ENCODE data around the gene DOCK6.

DOCK6 gene

DNA sequence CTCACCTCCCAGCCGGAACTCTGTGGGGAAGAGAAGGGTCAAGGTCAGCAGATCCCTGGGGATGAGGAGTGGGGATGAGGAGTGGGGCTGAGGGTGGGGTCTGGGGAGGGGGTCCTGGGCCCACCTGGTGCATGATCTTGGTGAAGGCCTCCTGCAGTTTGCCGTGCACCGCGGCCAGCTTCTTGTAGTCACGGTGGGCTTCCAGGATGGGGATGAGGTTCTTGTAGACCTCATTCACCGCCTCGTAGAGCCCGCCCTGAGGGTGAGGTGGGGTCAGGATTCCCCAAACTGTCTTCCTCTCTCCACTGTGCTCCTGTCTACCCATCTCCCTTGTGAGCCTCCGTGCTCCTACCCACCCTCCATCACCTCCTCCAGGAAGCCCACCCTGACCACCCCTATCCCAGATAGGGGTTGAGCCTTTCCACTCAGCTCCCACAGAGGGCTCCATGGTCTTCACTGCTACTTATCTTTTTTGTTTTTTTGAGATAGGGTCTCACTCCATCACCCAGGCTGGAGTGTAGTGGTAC, 58.2 kb downstream of the DOCK6 start:
- no peaks in the 10 kb centered on the region for H3K27me3 ChIP-seq (ENCODE audit: control insufficient read depth, insufficient read depth, low read length)
- DNase-seq (ENCODE audit: low read depth, low spot score), result no peak
- H3K9me3 ChIP-seq (ENCODE audit: control insufficient read depth, insufficient read depth, low read length), result no peaks in the 10 kb centered on the region
- no CpG with 5 or more reads among the region's 9 CpGs for WGBS (ENCODE audit: insufficient coverage, insufficient read length)
- H3K4me3 ChIP-seq (ENCODE audit: low read length), result no peak overlapping the region
- peaks cover 10% of the 10 kb centered on the region for H3K36me3 ChIP-seq (ENCODE audit: control insufficient read depth, insufficient read depth, low read length)
- H3K27ac ChIP-seq (ENCODE audit: low read length), result no peak overlapping the region
- no peaks in the 10 kb centered on the region for H3K4me1 ChIP-seq (ENCODE audit: control insufficient read depth, insufficient read depth, low read length)

DNA sequence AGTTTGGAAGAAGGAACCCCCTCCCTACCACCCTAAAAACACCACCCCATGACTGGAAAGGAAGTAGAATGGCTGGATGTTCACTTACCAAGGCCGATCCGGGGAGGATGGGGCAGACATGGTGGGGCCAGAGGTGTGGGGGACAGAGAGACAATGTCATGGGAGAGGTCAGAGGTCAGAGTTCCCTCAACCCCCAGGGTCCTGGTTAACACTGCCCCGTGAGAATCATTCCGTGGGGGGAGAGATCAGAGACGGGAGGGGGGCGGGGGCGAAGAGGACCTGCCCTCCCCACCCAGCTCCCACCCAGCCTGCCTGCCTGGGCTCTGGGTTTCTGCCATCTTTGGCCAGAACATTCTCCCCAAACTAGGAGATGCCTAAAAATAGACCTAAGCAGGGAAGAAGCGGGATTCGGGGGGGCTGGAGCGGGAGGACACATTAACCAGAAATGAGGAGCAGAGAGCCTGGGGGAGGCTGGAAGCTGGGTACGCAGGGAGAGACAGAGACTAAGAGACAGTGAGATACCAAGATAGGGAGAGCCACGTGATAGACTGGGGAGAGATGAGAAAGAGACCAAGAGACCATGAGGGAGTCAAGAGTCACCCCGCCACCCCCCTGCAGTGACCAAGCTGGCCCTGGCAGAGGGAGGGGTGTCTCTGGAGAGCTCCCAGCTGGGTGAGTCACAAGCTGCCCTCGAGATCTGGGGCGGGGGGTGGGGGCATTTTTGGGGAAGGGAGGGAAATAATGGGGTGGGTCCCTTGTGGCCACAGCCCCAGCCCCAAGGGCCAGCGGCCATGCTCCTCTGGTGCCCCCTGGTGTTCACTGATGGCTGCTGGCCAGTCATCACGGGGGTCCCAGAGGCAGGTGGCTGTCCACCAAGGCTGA, 58.9 kb downstream of the DOCK6 start:
- Histone ChIP-seq H3K9me3 (ENCODE audit: control insufficient read depth, insufficient read depth, low read length) (no peaks in the 10 kb centered on the region), H3K27ac (ENCODE audit: low read length) (no peak overlapping the region), H3K27me3 (ENCODE audit: control insufficient read depth, insufficient read depth, low read length) (no peaks in the 10 kb centered on the region), H3K4me1 (ENCODE audit: control insufficient read depth, insufficient read depth, low read length) (no peaks in the 10 kb centered on the region), H3K36me3 (ENCODE audit: control insufficient read depth, insufficient read depth, low read length) (peaks cover 5% of the 10 kb centered on the region), H3K4me3 (ENCODE audit: low read length) (no peak overlapping the region)
- no peak for DNase-seq (ENCODE audit: low read depth, low spot score)
- no CpG with 5 or more reads among the region's 17 CpGs for WGBS (ENCODE audit: insufficient coverage, insufficient read length)

DNA sequence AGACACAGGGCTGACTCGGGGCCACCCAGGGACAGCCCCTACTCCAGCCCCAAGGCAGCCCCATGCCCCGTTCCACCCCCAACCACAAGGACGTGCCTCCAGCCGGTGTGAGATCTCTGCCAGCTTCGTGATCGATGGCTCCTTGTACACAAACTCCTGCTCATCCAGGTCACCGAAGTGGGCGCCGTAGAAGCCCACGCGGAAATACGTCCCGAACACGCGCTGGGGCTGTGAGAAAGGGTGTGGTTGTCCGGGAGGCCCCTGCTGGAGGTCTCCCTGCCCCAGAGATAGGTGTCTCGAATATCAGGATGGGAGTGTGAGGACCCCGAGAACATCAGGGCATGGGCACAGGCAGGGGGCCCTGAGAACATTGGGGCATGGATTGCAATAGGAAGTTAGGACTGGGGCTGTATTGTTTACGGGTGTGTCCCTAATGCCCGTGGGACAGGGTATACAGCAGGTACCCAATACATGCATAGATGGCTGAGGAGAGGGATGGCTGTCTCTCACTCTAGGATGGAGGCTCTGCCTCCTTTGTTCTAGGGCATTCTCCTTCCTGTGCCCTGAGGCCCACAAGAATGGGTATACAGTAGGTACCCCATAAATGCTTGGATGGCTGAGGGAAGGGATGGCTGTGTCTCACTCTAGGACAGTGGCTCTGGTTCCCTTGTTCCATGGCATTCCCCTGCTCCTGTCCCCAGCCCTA, 59.7 kb downstream of the DOCK6 start:
- Histone ChIP-seq H3K27ac (ENCODE audit: low read length) (no peak overlapping the region), H3K36me3 (ENCODE audit: control insufficient read depth, insufficient read depth, low read length) (peaks cover 5% of the 10 kb centered on the region; the same call in 1 of the 2 replicates), H3K4me3 (ENCODE audit: low read length) (no peak overlapping the region), H3K4me1 (ENCODE audit: control insufficient read depth, insufficient read depth, low read length) (no peaks in the 10 kb centered on the region), H3K9me3 (ENCODE audit: control insufficient read depth, insufficient read depth, low read length) (no peaks in the 10 kb centered on the region), H3K27me3 (ENCODE audit: control insufficient read depth, insufficient read depth, low read length) (no peaks in the 10 kb centered on the region)
- no CpG with 5 or more reads among the region's 20 CpGs for WGBS (ENCODE audit: insufficient coverage, insufficient read length)
- no peak for DNase-seq (ENCODE audit: low read depth, low spot score)

DNA sequence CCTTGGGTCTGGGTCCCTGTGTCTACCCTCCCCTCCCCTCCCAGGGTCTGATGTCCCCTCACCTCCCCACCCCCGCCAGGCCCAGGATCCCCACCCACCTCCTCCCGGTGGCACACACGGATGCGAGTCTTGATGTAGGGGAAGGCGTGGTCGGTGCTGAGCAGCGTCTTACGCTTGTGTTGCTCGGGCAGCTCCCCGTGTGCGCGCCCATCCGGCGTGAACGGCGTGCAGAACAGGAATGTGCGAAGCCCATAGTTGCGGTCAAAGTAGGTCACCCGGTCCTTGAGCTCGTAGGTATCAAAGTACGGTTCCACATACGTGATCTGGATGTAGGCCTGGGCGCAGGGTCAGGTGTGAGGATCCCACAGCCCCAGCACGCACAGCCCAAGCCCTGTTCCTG, 60.5 kb downstream of the DOCK6 start:
- Histone ChIP-seq H3K27ac (ENCODE audit: low read length) (no peak overlapping the region), H3K4me1 (ENCODE audit: control insufficient read depth, insufficient read depth, low read length) (no peaks in the 10 kb centered on the region), H3K27me3 (ENCODE audit: control insufficient read depth, insufficient read depth, low read length) (no peaks in the 10 kb centered on the region), H3K36me3 (ENCODE audit: control insufficient read depth, insufficient read depth, low read length) (peaks cover 5% of the 10 kb centered on the region; the same call in 1 of the 2 replicates), H3K9me3 (ENCODE audit: control insufficient read depth, insufficient read depth, low read length) (no peaks in the 10 kb centered on the region), H3K4me3 (ENCODE audit: low read length) (no peak overlapping the region)
- WGBS (ENCODE audit: insufficient coverage, insufficient read length), result no CpG with 5 or more reads among the region's 24 CpGs
- DNase-seq (ENCODE audit: low read depth, low spot score), result no peak

DNA sequence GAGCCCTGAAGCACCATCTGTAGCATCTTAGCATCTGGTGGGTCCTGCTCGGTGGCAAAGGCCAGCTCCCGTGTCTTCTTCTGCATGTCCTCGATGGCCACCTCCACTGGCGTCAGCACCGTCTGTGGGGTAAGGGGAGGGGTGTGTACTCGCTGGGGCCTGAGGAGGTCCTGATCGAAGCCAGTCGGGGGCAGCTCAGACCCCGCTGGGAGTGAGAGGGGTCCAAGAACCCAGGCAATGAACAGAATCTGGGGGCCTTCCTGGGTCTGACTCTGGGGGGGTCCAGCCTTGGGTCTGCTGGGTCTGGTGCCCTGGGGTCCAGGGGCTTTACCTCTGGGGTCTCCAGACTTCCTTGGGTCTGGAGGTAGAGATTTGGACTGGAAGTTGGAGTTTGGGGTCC, 61.4 kb downstream of the DOCK6 start:
- Histone ChIP-seq H3K4me3 (ENCODE audit: low read length) (no peak overlapping the region), H3K9me3 (ENCODE audit: control insufficient read depth, insufficient read depth, low read length) (no peaks in the 10 kb centered on the region), H3K4me1 (ENCODE audit: control insufficient read depth, insufficient read depth, low read length) (no peaks in the 10 kb centered on the region), H3K36me3 (ENCODE audit: control insufficient read depth, insufficient read depth, low read length) (peaks cover 5% of the 10 kb centered on the region; the same call in 1 of the 2 replicates), H3K27me3 (ENCODE audit: control insufficient read depth, insufficient read depth, low read length) (no peaks in the 10 kb centered on the region), H3K27ac (ENCODE audit: low read length) (no peak overlapping the region)
- no peak for DNase-seq (ENCODE audit: low read depth, low spot score)
- WGBS (ENCODE audit: insufficient coverage, insufficient read length), result no CpG with 5 or more reads among the region's 9 CpGs

DNA sequence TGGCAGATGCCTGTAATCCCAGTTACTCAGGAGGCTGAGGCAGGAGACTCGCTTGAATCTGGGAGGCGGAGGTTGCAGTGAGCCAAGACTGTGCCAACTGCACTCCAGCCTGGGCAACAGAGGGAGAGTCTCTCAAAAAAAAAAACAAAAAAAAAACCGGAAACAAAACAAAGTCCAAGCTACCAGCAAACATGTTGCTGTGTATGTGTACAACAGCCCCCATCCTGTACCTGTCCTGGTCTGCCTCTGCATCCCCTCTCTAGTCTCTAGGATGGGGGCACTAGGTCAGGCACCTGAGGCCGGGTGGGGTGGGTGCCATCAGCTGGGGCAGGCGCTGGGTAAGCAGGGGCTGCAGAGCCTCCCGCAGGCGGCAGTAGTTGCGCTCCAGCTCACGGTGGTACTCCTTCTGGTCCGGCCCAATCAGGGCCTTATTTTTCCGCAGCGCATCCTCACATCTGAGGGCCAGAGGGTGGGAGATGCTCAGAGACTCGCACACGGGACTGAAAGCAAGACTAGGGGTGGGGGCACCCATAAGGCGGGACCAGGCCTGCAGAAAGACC, 62.2 kb downstream of the DOCK6 start:
- no peak for DNase-seq (ENCODE audit: low read depth, low spot score)
- no peak overlapping the region for H3K27ac ChIP-seq (ENCODE audit: low read length)
- no CpG with 5 or more reads among the region's 15 CpGs for WGBS (ENCODE audit: insufficient coverage, insufficient read length)
- no peaks in the 10 kb centered on the region for H3K27me3 ChIP-seq (ENCODE audit: control insufficient read depth, insufficient read depth, low read length)
- H3K36me3 ChIP-seq (ENCODE audit: control insufficient read depth, insufficient read depth, low read length), result peaks cover 5% of the 10 kb centered on the region; the same call in 1 of the 2 replicates
- H3K4me1 ChIP-seq (ENCODE audit: control insufficient read depth, insufficient read depth, low read length), result no peaks in the 10 kb centered on the region
- H3K9me3 ChIP-seq (ENCODE audit: control insufficient read depth, insufficient read depth, low read length), result no peaks in the 10 kb centered on the region
- H3K4me3 ChIP-seq (ENCODE audit: low read length), result no peak overlapping the region

DNA sequence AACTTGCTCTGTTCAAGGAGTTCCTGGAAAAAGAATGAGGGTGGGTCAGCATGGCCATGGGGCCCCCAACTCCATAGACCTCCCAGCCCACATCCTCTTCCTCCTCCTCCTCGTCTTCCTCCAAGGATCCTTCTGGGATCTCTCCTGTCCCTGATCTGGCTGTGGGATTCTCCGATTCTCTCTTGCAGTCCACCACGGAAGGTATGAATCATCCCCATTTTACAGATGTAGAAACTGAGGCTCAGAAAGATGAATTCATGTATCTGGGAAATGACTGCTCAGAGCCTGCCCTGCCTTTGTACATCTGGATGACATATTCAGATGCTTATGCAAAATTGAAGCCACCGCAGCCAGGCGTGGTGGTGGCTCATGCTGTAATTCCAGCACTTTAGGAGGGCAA, 62.8 kb downstream of the DOCK6 start:
- Histone ChIP-seq H3K4me1 (ENCODE audit: control insufficient read depth, insufficient read depth, low read length) (no peaks in the 10 kb centered on the region), H3K4me3 (ENCODE audit: low read length) (no peak overlapping the region), H3K9me3 (ENCODE audit: control insufficient read depth, insufficient read depth, low read length) (no peaks in the 10 kb centered on the region), H3K36me3 (ENCODE audit: control insufficient read depth, insufficient read depth, low read length) (peaks cover 5% of the 10 kb centered on the region; the same call in 1 of the 2 replicates), H3K27ac (ENCODE audit: low read length) (no peak overlapping the region), H3K27me3 (ENCODE audit: control insufficient read depth, insufficient read depth, low read length) (no peaks in the 10 kb centered on the region)
- no CpG with 5 or more reads among the region's 5 CpGs for WGBS (ENCODE audit: insufficient coverage, insufficient read length)
- DNase-seq (ENCODE audit: low read depth, low spot score), result no peak

DNA sequence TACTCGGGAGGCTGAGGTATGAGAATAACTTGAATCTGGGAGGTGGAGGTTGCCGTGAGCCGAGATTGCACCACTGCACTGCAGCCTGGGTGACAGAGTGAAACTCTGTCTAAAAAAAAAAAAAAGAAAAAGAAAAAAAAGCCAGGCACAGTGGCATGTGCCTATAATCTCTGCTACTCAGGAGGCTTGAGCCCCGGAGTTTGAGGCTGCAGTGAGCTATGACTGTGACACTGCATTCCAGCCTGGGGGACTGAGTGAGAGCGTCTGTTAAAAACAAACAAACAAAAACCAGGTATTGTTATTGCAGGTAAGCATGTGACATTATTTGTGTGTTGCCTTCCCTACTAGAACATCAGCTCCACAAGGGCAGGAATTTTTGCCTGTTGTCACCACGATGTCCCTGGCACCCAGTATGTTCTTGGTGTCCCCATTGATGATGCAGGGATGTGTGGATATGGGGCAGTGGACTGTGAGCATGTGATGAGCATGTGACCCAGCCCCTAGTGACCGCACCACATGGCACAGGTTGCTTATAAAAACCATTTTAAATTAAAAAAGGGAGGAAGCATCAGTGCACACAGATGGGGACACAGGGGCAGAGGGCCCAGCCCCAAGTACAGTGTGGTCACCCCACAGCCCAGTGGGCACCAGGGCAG, 63.4 kb downstream of the DOCK6 start:
- no peak overlapping the region for H3K4me3 ChIP-seq (ENCODE audit: low read length)
- H3K4me1 ChIP-seq (ENCODE audit: control insufficient read depth, insufficient read depth, low read length), result no peaks in the 10 kb centered on the region
- no peaks in the 10 kb centered on the region for H3K9me3 ChIP-seq (ENCODE audit: control insufficient read depth, insufficient read depth, low read length)
- no peaks in the 10 kb centered on the region for H3K27me3 ChIP-seq (ENCODE audit: control insufficient read depth, insufficient read depth, low read length)
- DNase-seq (ENCODE audit: low read depth, low spot score), result no peak
- H3K36me3 ChIP-seq (ENCODE audit: control insufficient read depth, insufficient read depth, low read length), result peaks cover 6% of the 10 kb centered on the region
- WGBS (ENCODE audit: insufficient coverage, insufficient read length), result no CpG with 5 or more reads among the region's 7 CpGs
- H3K27ac ChIP-seq (ENCODE audit: low read length), result no peak overlapping the region

DNA sequence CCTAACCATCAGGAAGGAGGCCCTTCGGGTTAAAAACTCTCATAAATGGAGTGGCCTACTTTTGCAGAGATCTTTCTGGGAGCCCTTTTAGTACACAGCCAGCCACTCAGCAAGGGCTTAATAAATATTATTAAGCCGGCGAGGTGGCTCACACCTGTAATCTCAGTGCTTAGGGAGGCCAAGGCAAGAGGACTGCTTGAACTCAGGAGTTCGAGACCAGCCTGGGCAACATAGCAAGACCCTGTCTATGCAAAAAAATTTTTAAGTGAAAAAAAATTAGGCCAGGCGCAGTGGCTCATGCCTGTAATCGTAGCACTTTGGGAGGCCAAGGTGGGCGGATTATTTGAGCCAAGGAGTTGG, 64.2 kb downstream of the DOCK6 start:
- Histone ChIP-seq H3K4me1 (ENCODE audit: control insufficient read depth, insufficient read depth, low read length) (no peaks in the 10 kb centered on the region; the same call in 1 of the 2 replicates), H3K27ac (ENCODE audit: low read length) (no peak overlapping the region), H3K36me3 (ENCODE audit: control insufficient read depth, insufficient read depth, low read length) (peaks cover 13% of the 10 kb centered on the region), H3K27me3 (ENCODE audit: control insufficient read depth, insufficient read depth, low read length) (no peaks in the 10 kb centered on the region), H3K9me3 (ENCODE audit: control insufficient read depth, insufficient read depth, low read length) (no peaks in the 10 kb centered on the region), H3K4me3 (ENCODE audit: low read length) (peak overlapping the region; percentile 73; the same call in 1 of the 2 replicates)
- WGBS (ENCODE audit: insufficient coverage, insufficient read length), result no CpG with 5 or more reads among the region's 7 CpGs
- DNase-seq (ENCODE audit: low read depth, low spot score), result no peak

Measured in iPS DF 6.9 (cell line).